ENCODE results near the gene FADS3. TPM values are rescaled to one million over a fixed set of nuclear protein-coding genes. Genes with fewer than 3 reads are reported as not detected.

FADS3 gene
- total RNA-seq, 1 experiment from 2014 or later: 22.6 TPM

- BruUV-seq (replicated peaks): no TSS peak
- DNase-seq (ENCODE audit: low read depth, low spot score) (no peak), ATAC-seq (no peak)
- TF ChIP-seq REST (IDR thresholded peaks at IDR 0.05; ENCODE audit: insufficient read depth in 1 of 2, low read depth in 2 of 2, low read length in 1 of 2): no peak
- no peak for TF ChIP-seq CTCF (IDR thresholded peaks at IDR 0.05)
- TF ChIP-seq POLR2AphosphoS5 (IDR thresholded peaks at IDR 0.05; ENCODE audit: low read depth, low read length): no peak
- no peak for TF ChIP-seq TCF7L2 (IDR thresholded peaks at IDR 0.05; ENCODE audit: low read depth, low read length)
- TF ChIP-seq SIN3A (IDR thresholded peaks at IDR 0.05; ENCODE audit: borderline replicate concordance, insufficient read depth, low read depth, low read length): no peak
- no peaks in the 10 kb centered on the region for H3K4me1 ChIP-seq (ENCODE audit: control insufficient read depth, insufficient read depth, low read length)
- in situ Hi-C loops (cut with HindIII; ENCODE audit: low pct_unique_long_range_greater_than_20kb, low sequenced_read_pairs): no loop called here
- H3K27me3 ChIP-seq (ENCODE audit: control insufficient read depth, insufficient read depth, low read length): no peaks in the 10 kb centered on the region
- intact Hi-C loops (cut with micrococcal nuclease; ENCODE audit: unreplicated experiment): no loop called here
- H3K4me3 ChIP-seq (ENCODE audit: low read depth in 2 of 2, low read length in 2 of 2): no peak overlapping the region
- H3K27ac ChIP-seq (ENCODE audit: low read length): no peak overlapping the region
- CTCF ChIA-PET: interaction anchor here (0.7 kb wide), 1 partner anchor 257 kb away, joined by 3 read pairs; no protein-coding TSS in a partner anchor
- peaks cover 2% of the 10 kb centered on the region; the same call in 1 of the 2 replicates for H3K36me3 ChIP-seq (ENCODE audit: control insufficient read depth, insufficient read depth, low read length)
- POLR2A ChIA-PET: no interaction called here
- H3K9me3 ChIP-seq (ENCODE audit: control insufficient read depth, insufficient read depth, low read depth, low read length): no peaks in the 10 kb centered on the region
Observed at GRCh38 chr11:61846362-61847020, 44.9 kb downstream of the FADS3 start.

GRCh38 chr11:61844909-61845565 lies 46.3 kb downstream of the FADS3 start:
- Histone ChIP-seq H3K4me3 (ENCODE audit: low read depth in 2 of 2, low read length in 2 of 2) (no peak overlapping the region), H3K4me1 (ENCODE audit: control insufficient read depth, insufficient read depth, low read length) (no peaks in the 10 kb centered on the region), H3K9me3 (ENCODE audit: control insufficient read depth, insufficient read depth, low read depth, low read length) (no peaks in the 10 kb centered on the region), H3K27ac (ENCODE audit: low read length) (no peak overlapping the region), H3K27me3 (ENCODE audit: control insufficient read depth, insufficient read depth, low read length) (no peaks in the 10 kb centered on the region), H3K36me3 (ENCODE audit: control insufficient read depth, insufficient read depth, low read length) (no peaks in the 10 kb centered on the region; the same call in 1 of the 2 replicates)
- CTCF ChIA-PET: no interaction called here
- DNase-seq (ENCODE audit: low read depth, low spot score) (no peak), ATAC-seq (no peak)
- in situ Hi-C loops (cut with HindIII; ENCODE audit: low pct_unique_long_range_greater_than_20kb, low sequenced_read_pairs) (no loop called here), intact Hi-C loops (cut with micrococcal nuclease; ENCODE audit: unreplicated experiment) (loop anchor here (2.0 kb wide), 1 partner anchor 48 kb away; no protein-coding TSS in a partner anchor)
- BruUV-seq (replicated peaks): no TSS peak
- no peak for TF ChIP-seq REST (IDR thresholded peaks at IDR 0.05; ENCODE audit: insufficient read depth in 1 of 2, low read depth in 2 of 2, low read length in 1 of 2)
- TF ChIP-seq SIN3A (IDR thresholded peaks at IDR 0.05; ENCODE audit: borderline replicate concordance, insufficient read depth, low read depth, low read length): no peak
- TF ChIP-seq CTCF (IDR thresholded peaks at IDR 0.05): no peak
- TF ChIP-seq POLR2AphosphoS5 (IDR thresholded peaks at IDR 0.05; ENCODE audit: low read depth, low read length): no peak
- TF ChIP-seq TCF7L2 (IDR thresholded peaks at IDR 0.05; ENCODE audit: low read depth, low read length): no peak
- POLR2A ChIA-PET: no interaction called here

All from Panc1 (cell line).